Ovary (tissue), 3 donors: ENCODE data around the gene WDR73.

Experiments used
- EP300 ChIP-seq: sonication (generic); formaldehyde crosslinking; IDR thresholded peaks from one replicate; pipeline ENCODE4 v1.6.1; 2017; ENCODE audit warnings: antibody characterized with exemption
- POLR2A ChIP-seq: fragments of 450-650 bp; IDR thresholded peaks from one replicate; pipeline ENCODE4 v1.6.1; 2017; ENCODE audit warnings: antibody characterized with exemption, mild to moderate bottlenecking, moderate library complexity
- TF ChIP-seq, protein P1 (sequence below), 3 donors: fragments of 450-650 bp in 2 of 3; fragments of 200-600 bp in 1 of 3; IDR thresholded peaks; one replicate each; pipeline versions ENCODE4 v1.5.1 to v1.8.0; 2016 to 2022; ENCODE audit warnings: antibody characterized with exemption in 3 of 3, mild to moderate bottlenecking in 1 of 3
- donor health status: DM: no; HTN: no; CAD: no.

DNA sequence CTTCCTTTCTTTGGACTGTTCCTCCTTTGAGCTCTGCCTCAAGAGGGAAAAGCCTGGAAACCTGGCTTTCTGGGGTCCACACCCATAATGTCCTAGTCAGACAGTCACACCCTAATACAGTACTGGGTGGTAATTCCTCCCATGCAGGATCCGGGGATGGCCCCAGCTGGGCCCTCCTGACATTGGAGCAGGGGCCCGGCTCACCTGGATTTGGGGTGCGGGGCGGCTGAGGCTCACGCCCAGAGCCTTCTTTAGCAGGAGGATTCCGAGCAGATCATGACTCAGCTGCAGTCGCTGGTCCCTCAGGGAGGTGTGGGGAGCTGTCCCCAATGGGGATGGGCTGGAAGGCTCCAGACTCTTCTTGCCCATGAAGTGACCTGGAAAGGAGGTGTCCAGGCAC, 2.9 kb upstream of the WDR73 start:
- TF ChIP-seq, protein P1, sequence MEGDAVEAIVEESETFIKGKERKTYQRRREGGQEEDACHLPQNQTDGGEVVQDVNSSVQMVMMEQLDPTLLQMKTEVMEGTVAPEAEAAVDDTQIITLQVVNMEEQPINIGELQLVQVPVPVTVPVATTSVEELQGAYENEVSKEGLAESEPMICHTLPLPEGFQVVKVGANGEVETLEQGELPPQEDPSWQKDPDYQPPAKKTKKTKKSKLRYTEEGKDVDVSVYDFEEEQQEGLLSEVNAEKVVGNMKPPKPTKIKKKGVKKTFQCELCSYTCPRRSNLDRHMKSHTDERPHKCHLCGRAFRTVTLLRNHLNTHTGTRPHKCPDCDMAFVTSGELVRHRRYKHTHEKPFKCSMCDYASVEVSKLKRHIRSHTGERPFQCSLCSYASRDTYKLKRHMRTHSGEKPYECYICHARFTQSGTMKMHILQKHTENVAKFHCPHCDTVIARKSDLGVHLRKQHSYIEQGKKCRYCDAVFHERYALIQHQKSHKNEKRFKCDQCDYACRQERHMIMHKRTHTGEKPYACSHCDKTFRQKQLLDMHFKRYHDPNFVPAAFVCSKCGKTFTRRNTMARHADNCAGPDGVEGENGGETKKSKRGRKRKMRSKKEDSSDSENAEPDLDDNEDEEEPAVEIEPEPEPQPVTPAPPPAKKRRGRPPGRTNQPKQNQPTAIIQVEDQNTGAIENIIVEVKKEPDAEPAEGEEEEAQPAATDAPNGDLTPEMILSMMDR (IDR thresholded peaks at IDR 0.05): no peak
- no peak for TF ChIP-seq POLR2A
- no peak for TF ChIP-seq EP300
